HG03039 (cell line): ENCODE measurements around the gene L2HGDH.
"Not testable (repeated sequence)": the region's sequence is repeated elsewhere in the genome, so short reads cannot be mapped to it uniquely, and the experiment has no call there.

Experiments used
- ATAC-seq: cut with Tn5 transposase; IDR thresholded peaks from one replicate; pipeline ENCODE4 v1.9.1; 2021; ENCODE audit warnings: mild to moderate bottlenecking, moderate library complexity; ENCODE audit not compliant: unreplicated experiment

Gene L2HGDH

DNA sequence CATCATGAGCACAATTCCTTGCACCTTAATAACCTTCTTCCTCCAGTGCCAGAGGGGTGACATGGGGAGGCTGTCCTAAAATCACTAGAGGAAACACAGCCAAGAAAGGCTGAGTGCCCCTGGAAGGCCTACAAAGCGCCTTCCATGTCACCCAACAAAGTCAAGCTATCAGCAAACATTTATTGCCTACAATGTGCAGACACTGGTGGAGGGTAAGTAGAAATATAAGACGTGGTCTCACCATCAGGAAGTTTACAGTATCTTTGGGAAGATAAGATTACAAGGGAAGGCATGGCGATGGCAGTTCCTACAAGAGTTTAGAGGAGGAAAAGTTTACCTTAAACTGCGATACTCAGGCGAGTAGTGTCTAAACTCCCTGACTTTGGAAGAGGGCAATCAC lies 28.0 kb upstream of the L2HGDH start:
- ATAC-seq, result no peak

DNA sequence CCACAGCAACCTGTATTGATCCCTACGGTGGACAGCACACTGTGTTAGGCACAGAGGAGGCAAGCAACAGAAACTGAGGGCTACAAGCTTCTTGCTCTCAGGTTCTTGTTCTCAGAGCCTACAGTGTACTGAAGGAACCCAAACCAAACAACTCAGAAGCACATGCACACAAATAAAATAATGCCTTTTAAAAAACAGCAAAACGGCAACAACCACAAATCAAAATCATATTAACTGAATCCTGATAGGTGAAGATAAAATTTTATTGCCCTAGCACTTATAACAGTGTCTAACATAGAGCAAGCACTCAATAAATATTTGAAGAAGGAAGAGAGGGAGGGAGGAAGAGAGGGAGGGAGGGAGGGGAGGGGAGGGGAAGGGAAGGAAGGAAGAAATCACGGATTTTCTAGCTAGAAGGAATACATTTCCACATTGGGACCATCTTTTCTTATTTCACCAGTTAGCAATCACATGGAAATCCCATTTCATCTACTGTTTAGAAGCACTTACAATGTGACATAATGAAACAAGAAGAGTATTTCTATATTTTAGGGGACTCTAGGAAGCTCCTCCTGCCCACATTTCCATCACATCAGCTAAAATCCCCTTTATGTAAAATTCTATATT lies 27.3 kb upstream of the L2HGDH start:
- no peak for ATAC-seq

DNA sequence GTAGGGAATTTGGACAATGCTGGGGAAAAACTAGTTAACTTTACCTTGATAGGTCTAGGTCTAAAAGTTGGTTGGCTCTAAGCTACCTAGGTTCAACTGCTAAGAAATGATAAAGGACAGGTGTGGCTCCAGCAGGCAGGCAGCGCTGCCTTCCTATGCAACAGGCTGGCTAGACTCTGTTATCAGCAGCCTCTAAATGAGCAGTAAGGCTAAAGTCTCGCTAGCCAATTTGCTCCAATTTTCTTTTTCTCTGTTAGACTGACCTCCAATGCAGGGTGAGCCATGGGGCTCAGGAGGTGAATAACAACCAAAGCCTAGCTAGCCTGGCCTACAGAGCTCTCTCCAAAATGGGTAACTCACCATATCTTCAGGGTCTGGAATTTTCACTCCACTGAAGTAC lies 26.6 kb upstream of the L2HGDH start:
- ATAC-seq, result no peak

DNA sequence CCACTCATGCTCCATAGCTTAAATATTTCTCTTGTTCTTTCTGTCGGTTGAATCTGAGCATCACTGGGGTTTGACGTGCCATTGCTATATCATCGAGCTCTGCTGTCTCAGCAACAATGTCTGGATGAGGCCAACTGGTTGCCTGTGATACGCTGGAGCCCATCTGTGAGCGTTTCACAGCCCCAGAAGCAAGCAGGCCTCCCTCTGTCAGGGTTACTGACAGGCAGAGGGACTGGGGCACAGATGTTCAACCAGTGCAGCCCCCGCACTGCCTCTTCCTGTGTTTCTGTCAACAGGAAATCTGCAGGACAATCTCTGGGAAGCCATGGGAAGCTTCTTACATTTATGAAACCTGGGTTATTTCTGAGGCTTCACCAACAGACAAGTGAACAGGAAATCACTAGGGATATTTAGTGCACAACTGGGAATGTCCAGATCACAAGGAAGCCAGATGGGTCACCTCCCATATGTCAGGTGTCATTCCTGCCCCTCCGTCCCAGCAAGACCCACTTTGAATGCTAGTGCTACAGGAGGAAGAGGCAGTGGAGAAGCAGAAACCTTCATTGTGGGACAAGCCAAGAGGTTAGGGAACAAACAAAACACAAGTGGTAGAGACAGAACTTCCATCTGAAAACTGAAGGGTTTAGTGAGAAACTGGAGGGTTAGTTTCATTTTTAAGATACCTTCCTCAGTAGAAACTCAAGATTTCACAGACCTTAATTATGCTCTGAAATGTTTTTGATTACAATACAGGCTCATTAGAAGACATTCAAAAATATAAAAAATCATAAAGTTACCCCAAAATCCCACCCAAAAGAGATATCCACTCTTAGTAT lies 24.2 kb upstream of the L2HGDH start:
- ATAC-seq, result no peak

DNA sequence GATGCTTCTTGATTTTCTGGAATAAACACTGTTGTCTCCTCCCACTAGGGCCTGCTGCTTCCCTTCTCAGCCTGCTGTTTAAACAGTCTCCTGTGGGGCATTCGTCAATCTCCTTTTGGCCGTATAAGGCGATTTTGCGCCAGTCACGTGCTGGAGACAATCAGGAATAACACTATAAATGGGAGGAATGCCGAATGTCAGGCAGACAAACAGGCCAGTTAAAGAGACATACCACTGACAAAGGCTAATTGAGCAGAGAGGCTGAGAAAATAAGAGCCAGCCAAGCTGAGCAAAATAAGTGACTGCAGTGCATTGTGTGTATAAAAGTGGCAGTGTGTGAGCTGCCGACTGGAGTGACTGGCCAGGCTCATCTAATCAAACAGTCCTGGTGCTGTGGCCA lies 23.4 kb upstream of the L2HGDH start:
- ATAC-seq, result no peak

DNA sequence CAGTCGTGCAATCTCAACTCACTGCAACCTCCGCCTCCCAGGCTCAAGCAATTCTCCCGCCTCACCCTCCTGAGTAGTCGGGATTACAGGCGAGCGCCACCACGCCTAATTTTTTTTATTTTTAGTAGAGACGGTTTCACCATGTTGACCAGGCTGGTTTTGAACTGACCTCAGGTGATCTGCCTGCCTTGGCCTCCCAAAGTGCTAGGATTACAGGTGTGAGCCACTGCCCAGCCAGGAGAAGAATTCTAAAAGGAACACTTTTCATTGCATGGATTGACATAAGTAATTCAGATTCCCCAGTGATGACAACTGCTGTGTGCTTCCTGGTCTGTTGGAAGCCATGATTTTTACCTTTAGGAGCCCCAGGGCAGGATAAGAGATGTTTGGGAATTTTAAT lies 22.2 kb upstream of the L2HGDH start:
- ATAC-seq, result no peak

DNA sequence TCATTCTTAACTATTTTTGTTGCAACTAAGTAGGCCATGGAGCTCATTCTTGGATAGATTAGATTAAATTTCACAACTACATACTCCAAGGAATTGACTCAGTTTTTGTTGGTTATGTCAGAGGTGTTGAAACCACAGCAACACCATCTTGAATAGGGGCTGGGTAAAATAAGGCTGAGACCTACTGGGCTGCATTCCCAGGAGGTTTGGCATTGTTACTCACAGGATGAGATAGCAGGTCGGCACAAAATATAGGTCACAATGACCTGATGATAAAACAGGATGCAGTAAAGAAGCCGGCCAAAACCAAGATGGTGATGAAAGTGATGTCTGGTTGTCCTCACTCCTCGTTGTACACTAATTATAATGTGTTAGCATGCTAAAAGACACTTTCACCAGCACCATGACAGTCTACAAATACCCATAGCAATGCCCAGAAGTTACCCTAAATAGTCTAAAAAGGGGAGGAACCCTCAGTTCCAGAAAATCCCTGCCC lies 21.0 kb upstream of the L2HGDH start:
- ATAC-seq, result no peak

DNA sequence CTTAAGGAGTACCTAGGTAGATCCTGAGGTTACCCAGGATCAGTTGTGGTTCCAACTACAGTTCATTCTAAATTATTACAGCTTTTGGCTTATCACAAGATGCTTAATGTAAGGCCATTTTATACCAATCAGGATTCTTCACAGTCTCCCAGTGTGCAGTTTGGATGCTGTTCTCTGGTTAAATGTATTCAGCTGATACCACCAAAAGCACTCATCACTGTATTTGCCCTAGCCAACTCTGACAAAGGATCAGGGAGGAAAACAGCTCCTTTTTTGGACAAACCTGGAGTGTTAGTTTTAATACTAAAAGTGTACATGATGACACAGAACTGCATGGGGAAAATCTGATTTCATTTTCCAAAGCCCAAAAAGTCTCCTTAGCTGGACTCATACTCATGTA lies 19.6 kb upstream of the L2HGDH start:
- ATAC-seq, result no peak

DNA sequence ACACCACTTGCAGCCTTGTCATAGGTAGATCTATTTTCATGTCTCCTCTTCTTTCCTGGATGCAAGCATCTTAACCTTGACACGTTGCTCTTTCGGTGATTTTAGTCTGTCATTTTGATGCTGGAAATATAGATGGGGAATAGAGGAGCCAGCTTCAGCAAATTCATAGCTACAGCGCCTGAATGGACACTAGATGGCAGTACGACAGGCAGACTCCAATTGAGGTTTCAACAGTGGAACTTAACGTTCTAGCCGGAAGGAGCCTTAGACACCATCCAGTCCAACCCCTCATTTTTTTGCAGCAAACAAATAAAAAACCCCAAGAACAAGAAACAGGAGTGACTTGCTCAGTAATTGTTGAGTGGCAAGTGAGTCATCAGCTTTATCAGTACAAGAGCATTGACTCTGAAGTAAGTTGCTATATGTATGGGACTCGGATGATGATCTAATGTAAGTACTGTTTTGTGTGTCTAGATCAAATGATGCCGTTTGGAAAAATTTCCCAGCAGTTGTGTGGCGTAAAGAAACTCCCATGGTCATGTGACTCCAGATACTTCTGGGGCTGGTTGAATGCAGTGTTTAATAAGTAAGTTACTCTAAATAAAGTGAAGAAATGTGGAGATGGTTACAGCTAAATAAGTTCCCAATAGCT lies 9.1 kb upstream of the L2HGDH start:
- ATAC-seq, result peak; percentile 78

DNA sequence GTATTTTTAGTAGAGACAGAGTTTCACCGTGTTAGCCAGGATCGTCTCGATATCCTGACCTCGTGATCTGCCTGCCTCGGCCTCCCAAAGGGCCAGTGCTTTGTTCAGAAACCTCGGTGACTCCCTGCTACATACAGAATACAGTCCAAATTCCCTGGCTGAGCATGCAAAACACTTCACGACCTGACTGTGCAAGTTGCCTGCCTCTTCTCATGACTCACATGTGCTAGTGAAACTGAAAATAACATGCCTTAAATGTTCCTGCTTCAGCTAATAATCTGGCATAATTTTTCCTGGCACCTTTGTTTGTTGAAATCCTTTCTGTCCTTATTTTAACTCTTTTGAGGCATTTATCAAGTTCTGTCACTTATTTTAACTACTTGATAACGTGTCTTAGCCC lies 8.3 kb upstream of the L2HGDH start:
- no peak for ATAC-seq

DNA sequence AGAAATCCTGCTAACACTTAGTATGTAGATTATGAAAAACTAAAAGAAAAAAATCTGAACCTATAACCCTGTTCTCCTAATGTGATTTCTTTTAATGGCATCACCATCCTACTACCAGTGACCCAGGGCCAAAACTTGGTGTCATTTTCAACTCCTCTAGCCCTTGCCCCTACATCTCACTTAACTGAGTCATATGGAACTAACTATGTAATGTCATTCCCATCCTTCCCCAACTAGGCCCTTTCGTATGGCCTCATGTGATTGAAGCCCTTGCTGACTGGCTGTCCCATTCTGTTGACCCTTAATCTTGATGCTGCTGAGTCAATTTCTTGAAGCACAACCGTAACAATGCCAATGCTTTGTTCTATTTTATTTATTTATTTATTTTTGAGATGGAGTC lies 7.7 kb upstream of the L2HGDH start:
- no peak for ATAC-seq

DNA sequence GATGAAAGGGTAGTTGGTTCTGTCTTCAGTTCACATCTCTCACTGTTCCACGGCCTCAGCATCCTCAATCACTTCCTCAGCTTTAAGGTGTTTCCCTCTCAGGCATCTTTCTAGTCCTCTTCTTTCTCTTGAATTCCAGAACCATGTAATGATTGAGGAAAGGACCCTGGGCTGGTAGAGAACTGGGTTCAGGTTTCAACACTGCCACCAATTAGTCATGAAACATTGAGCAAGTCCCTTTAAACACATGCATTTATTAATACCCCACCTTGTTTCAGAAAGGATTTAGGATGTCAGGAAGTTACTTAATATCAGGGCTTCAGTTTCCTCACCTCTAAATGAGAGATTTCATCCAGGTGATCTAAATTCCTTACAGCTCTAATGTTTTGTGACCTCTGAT lies 7.3 kb upstream of the L2HGDH start:
- ATAC-seq, result no peak

DNA sequence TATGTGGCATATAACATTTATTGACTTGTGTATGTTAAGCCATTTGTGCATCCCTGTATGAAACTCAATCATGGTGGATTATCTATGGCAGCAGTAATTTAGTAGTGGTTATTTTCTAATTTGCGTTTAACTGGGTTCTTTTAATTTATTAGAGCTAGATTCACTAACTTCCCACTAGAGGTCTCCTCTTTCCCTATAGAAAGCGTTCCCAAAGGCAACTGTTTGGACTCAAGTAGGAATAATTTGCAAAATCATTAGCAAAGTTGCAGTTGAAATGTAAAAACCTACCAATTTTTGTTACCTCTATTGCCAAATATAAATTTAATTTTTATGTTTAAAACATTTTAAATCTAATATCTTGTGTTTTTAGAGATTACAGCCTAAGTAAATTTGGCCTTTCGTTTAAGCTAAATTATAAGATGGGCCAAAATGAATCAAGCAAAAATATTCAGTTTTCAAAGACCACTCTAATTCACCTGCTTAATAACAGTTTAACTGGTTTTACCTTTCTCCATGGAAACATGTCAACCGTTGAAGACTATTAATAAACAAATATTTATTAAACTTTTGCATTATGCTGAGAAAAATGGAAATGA lies 6.1 kb upstream of the L2HGDH start:
- ATAC-seq, result no peak

DNA sequence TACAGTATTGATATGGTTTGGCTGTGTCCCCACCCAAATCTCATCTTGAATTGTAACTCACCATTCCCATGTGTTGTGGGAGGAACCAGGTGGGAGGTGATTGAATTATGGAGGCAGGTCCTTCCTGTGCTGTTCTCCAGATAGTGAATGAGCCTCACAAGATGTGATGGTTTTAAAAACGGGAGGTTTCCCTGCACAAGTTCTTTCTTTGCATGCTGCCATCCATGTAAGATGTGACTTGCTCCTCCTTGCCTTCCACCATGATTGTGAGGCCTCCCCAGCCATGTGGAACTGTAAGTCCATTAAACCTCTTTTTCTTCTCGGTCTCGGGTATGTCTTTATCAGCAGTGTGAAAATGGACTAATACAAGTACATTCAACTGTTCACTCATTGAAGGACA lies 2.1 kb upstream of the L2HGDH start:
- not testable (repeated sequence) for ATAC-seq

DNA sequence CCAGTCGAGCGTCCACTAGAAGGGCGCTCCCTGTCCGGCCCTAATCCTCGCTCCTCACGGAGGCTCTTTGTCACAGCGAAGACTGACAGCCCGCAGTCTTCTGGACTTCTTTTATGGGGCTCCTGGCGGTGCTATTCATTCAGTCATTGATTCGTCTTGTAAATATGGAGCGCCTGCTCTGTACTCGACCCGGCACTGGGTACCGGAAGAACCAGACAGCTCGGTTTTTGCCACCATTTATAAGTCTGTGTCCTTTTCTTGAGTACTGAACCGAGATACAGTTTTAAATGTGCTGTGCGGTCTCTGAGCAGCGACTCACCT lies 665 bp upstream of the L2HGDH start:
- no peak for ATAC-seq

DNA sequence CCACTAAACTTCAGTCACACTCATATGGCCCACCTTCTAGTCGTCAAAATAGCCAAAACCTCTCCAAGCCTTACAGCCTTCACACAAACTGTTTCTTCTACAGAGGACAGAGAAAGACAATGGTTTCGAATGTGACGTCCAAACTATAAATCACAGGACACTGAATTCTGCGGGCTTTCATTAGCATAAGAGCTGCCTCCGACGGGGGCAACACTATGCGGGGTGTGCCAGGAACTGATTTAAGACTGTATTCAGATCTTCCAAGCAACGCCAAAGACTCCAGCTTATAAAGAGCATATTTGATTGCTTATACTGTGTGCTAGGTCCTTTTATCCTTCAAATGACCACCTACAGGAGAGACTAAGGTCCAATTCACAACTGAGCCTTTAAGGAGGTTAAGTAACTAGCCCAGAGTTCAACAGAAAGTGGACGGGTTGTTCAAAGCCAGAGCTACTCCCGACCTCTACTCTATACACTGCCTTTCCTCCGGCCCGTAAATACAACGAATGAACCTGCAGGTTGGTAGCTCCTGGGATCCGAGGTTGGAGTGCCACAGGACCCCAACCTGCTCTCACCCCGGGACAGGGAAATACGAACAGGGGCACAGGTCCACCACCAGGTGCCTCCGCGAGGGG lies 575 bp downstream of the L2HGDH start:
- no peak for ATAC-seq

DNA sequence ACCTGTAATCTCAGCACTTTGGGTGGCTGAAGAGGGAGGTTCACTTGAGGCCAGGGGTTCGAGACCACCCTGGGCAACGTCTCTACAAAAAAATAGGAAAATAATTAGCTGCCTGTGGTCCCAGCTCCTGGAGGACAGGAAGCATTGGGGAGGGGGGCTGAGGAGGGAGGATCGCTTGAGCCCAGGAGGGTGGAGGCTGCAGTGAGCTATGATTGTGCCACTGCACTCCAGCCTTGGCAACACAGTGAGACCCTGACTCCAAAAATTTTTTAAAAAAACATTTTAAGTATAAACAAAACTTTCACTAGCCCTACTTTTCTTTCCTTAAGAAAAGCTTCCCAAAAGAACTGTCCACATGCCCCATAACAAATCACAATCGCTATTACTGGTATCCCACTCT lies 1.6 kb downstream of the L2HGDH start:
- ATAC-seq, result no peak

DNA sequence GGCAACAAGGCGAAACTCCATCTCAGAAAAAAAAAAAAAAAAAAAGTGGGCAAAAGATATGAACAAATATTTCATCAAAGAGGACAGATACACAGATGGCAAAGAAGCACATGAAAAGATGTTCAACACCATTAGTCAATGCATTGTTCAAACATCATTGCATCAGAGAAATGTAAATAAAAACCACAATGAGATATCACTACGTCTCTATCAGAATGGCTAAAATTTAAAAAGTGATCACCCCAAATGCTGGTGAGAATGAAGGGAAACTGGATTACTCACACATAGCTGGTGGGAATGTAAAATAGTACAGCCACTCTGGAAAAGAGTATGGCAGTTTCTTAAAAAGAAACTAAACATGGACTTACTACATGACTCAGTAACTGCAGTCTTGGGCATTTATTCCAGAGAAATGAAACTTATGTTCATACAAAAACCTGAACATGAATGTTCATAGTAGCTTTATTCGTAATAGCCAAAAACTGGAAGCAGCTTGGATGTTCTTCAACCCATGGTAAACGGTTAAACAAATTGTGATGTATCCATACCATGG lies 3.6 kb downstream of the L2HGDH start:
- no peak for ATAC-seq

DNA sequence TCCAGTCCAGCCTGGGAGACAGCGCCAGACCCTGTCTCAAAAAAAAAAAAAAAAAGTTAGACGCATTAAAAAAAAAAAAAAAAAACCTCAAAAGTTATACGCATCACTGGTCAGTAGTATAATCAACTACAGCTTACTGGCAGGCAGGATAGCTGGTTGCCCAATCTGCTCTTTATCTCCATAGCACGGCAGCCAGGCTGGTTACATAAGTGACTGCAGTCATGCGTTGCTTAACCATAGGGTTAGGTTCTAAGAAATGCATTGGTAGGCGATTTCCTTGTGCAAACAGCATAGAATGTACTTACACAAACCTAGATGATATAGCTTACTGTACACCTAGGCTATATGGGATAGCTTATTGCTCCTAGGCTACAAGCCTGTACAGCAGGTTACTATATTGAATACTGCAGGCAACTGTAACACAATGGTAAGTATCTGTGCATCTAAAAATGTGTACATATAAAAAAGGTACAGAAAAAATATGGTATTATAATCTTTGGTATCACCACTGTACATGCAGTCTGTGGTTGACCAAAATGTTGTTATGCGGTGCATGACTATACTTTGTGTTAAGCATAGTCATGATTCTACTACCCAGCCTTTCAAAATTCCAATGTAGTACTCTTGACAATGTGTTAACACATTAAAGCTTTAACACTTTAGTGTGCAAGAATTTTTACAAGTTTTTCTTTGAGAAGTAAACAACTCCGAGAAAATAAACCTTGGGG lies 8.1 kb downstream of the L2HGDH start:
- no peak for ATAC-seq

DNA sequence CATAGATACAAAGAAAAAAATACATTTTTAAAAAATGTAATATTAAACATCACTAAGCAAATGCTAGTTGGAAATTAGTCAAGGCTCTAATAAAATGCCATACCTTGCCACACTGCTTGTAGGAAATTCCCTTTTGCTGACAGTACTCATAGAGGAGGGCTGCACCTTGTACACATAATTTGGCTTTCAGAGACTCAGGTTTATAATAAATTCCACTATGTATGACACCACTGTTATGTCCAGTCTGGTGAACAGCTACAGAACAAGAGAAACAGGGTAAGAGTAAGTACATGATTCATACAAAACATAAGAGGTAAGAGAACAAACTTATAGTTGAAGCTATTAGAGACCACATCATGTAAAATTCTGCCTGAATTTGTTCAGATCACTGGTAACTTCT lies 10.1 kb downstream of the L2HGDH start:
- ATAC-seq, result no peak
